ENCODE measurements around the gene EYS. TPM values are rescaled to one million over a fixed set of nuclear protein-coding genes. Genes with fewer than 3 reads are reported as not detected.

Gene EYS
- total and polyA plus RNA-seq, 2 of the 8 experiments (the other 6 are each of a cell fraction or from before 2014, with no cell fraction given), result 0.05 to 0.13 TPM

- no peak overlapping the region for H3K4me3 ChIP-seq (ENCODE audit: extremely low read depth in 1 of 4, insufficient read depth in 2 of 4, low read depth in 3 of 4, low read length in 4 of 4)
- H3K79me2 ChIP-seq (ENCODE audit: control insufficient read depth in 1 of 2, insufficient read depth in 2 of 2, low read length in 2 of 2), result no peaks in the 10 kb centered on the region
- no peaks in the 10 kb centered on the region for H3K9me3 ChIP-seq (ENCODE audit: insufficient read depth in 2 of 2, low read depth in 1 of 2, low read length in 1 of 2)
- no peak overlapping the region for H3K14ac ChIP-seq (ENCODE audit: insufficient read length)
- no peak overlapping the region for H3K27ac ChIP-seq (ENCODE audit: low read depth, low read length)
- no peak overlapping the region for H4K8ac ChIP-seq (ENCODE audit: extremely low read depth, insufficient read depth, low read length)
- H2BK20ac ChIP-seq (ENCODE audit: low read length), result no peak overlapping the region
- H3K4ac ChIP-seq (replicated peaks; ENCODE audit: insufficient read length, low read depth, low read length), result no peak overlapping the region
- no peaks in the 10 kb centered on the region for H3K23me2 ChIP-seq (ENCODE audit: low read depth, low read length)
- H3K18ac ChIP-seq (ENCODE audit: extremely low read depth, low read length), result no peak overlapping the region
- FAIRE-seq (no peak), DNase-seq (ENCODE audit: low read depth in 1 of 2, low spot score in 2 of 2) (no peak)
- ChIA-PET POLR2A (ENCODE audit: partially characterized antibody) (no interaction called here), CTCF (ENCODE audit: partially characterized antibody) (no interaction called here)
- no peak overlapping the region for H4K5ac ChIP-seq (ENCODE audit: insufficient read length, low read depth, low read length)
- no peak overlapping the region for H2BK120ac ChIP-seq (replicated peaks; ENCODE audit: low read depth, low read length)
- H3K79me1 ChIP-seq (ENCODE audit: low read depth, low read length), result no peaks in the 10 kb centered on the region
- no peaks in the 10 kb centered on the region for H3K27me3 ChIP-seq (replicated peaks in 1 of 4; ENCODE audit: control insufficient read depth in 3 of 4, extremely low read depth in 1 of 4, insufficient read depth in 3 of 4, low read length in 3 of 4)
- no peak overlapping the region for H4K91ac ChIP-seq (replicated peaks; ENCODE audit: insufficient read length, low read length)
- no peak overlapping the region for H3K9ac ChIP-seq (replicated peaks in 1 of 4; ENCODE audit: extremely low read depth in 1 of 4, low read depth in 3 of 4, low read length in 3 of 4)
- H4K20me1 ChIP-seq (replicated peaks in 1 of 2; ENCODE audit: control insufficient read depth in 1 of 2, insufficient read depth in 2 of 2, low read length in 2 of 2), result no peaks in the 10 kb centered on the region
- no peak overlapping the region for H2AK5ac ChIP-seq (ENCODE audit: low read depth, low read length)
- H2BK12ac ChIP-seq (ENCODE audit: low read depth, low read length), result no peak overlapping the region
- H2BK15ac ChIP-seq (ENCODE audit: low read length), result no peak overlapping the region
- no peak overlapping the region for H2AFZ ChIP-seq (ENCODE audit: low read length)
- no peak overlapping the region for H3K56ac ChIP-seq (replicated peaks; ENCODE audit: insufficient read length, low read depth, low read length)
- H3K36me3 ChIP-seq (ENCODE audit: control insufficient read depth in 2 of 4, insufficient read depth in 4 of 4, low read length in 3 of 4), result no peaks in the 10 kb centered on the region
- no peaks in the 10 kb centered on the region for H3K4me1 ChIP-seq (replicated peaks in 1 of 4; ENCODE audit: control insufficient read depth in 3 of 4, insufficient read depth in 4 of 4, low read length in 3 of 4)
- H3K23ac ChIP-seq (ENCODE audit: insufficient read length), result no peak overlapping the region
- no peak overlapping the region for H2BK5ac ChIP-seq (ENCODE audit: low read depth, low read length)
- H3K4me2 ChIP-seq (ENCODE audit: insufficient read depth in 1 of 2, low read depth in 2 of 2, low read length in 2 of 2), result no peak overlapping the region
- TF ChIP-seq TEAD4 (IDR thresholded peaks at IDR 0.05; ENCODE audit: low read depth, low read length) (no peak), NANOG (IDR thresholded peaks at IDR 0.05; ENCODE audit: insufficient read depth, low read depth, low read length, poor library complexity, severe bottlenecking) (no peak), NRF1 (IDR thresholded peaks at IDR 0.05; ENCODE audit: low read depth, low read length) (no peak), SIRT6 (IDR thresholded peaks at IDR 0.05; ENCODE audit: low read length) (no peak), CTCF (IDR thresholded peaks at IDR 0.05; ENCODE audit: control extremely low read depth in 1 of 3, insufficient read depth in 1 of 3, low read depth in 1 of 3, low read length in 3 of 3) (no peak), JUND (IDR thresholded peaks at IDR 0.05; ENCODE audit: low read length) (no peak), HDAC2 (IDR thresholded peaks at IDR 0.05; ENCODE audit: borderline replicate concordance in 1 of 2, low read depth in 2 of 2, low read length in 2 of 2) (no peak), RFX5 (IDR thresholded peaks at IDR 0.05; ENCODE audit: borderline replicate concordance, low read depth, low read length) (no peak), TAF1 (IDR thresholded peaks at IDR 0.05; ENCODE audit: low read depth, low read length) (no peak), CHD2 (IDR thresholded peaks at IDR 0.05; ENCODE audit: low read length) (no peak), USF2 (IDR thresholded peaks at IDR 0.05; ENCODE audit: low read length) (no peak), PHF8 (conservative IDR thresholded peaks at IDR 0.05; ENCODE audit: low read depth, low read length) (no peak), ASH2L (IDR thresholded peaks at IDR 0.05; ENCODE audit: low read length) (no peak)
Measured at GRCh38 chr6:64214373-64214772, 1492.7 kb downstream of the EYS start.

Measured in H1 (cell line).